K562 (cell line): Measurements from ENCODE around the gene RANBP3. TPM values are rescaled to one million over a fixed set of nuclear protein-coding genes. Genes with fewer than 3 reads are reported as not detected.

Source experiments
- ATAC-seq: fragments of 200-7000 bp; cut with Tn5 transposase; 3 replicates; pipeline ENCODE4 v1.9.1; 2020; ENCODE audit warnings: moderate library complexity
- BruUV-seq: library from RNA; stranded (reverse); fragments of 400-500 nt; replicated peaks from 2 replicates; lab custom pipeline; 2021; lab: Mats Ljungman, UMichigan
- CTCF ChIA-PET: fragments of 300-600 bp; formaldehyde crosslinking; extraction: SDS; loops from one replicate; lab custom pipeline; 2021; ENCODE audit warnings: low intra/inter-chr PET ratio; lab: Yijun Ruan, JAX
- POLR2A ChIA-PET: fragments of 300-600, 350-650 bp; sonication (Branson Sonifier 250); formaldehyde crosslinking; extraction: SDS; loops from one replicate; lab custom pipeline; 2021; ENCODE audit warnings: antibody characterized with exemption, inconsistent platforms; lab: Yijun Ruan, JAX
- DNase-seq, 4 experiments: peaks; one replicate each; pipeline versions ENCODE4 v3.0.0 to v3.0.0-alpha.2; 2011 to 2018; ENCODE audit warnings: low spot score in 3 of 4, mixed read lengths in 3 of 4; ENCODE audit errors: extremely low read depth in 1 of 4
- FAIRE-seq: peaks from 2 replicates; lab custom pipeline; 2011; peaks lifted over from hg19 to GRCh38; lab: Jason Lieb, UNC
- H2AFZ ChIP-seq: 2 replicates; pipeline ENCODE4 v1.6.0; 2011; ENCODE audit warnings: low read depth, low read length, control low read depth, inconsistent platforms
- H3K27ac ChIP-seq: fragments of 200-600 bp; 3 replicates; pipeline ENCODE4 v1.8.0; 2011; ENCODE audit warnings: low read depth, mild to moderate bottlenecking, control low read depth, inconsistent platforms, low read length, moderate library complexity, mixed read lengths; ENCODE audit errors: extremely low read depth
- H3K27me3 ChIP-seq, 2 experiments: fragments of 300-600 bp in 1 of 2; 2 replicates in 1 of 2; 3 replicates in 1 of 2; pipeline versions ENCODE4 v1.6.0 to v1.8.0; 2011; ENCODE audit warnings: inconsistent platforms in 2 of 2, low read length in 2 of 2, mild to moderate bottlenecking in 1 of 2, mixed read lengths in 1 of 2, moderate library complexity in 1 of 2; ENCODE audit not compliant: control insufficient read depth in 2 of 2, insufficient read depth in 2 of 2
- H3K36me3 ChIP-seq: fragments of 300-600 bp; 3 replicates; pipeline ENCODE4 v1.8.0; 2011; ENCODE audit warnings: mild to moderate bottlenecking, low read length, inconsistent platforms; ENCODE audit not compliant: control insufficient read depth, insufficient read depth
- H3K4me1 ChIP-seq, 2 experiments: fragments of 200-600 bp in 1 of 2; replicated peaks in 1 of 2; 2 replicates in 1 of 2; 3 replicates in 1 of 2; pipeline versions ENCODE4 v1.5.1 to v1.8.0; 2011; ENCODE audit warnings: inconsistent platforms in 2 of 2, low read length in 2 of 2, mild to moderate bottlenecking in 1 of 2, mixed read lengths in 1 of 2, moderate library complexity in 1 of 2; ENCODE audit not compliant: control insufficient read depth in 2 of 2, insufficient read depth in 2 of 2
- H3K4me2 ChIP-seq: 2 replicates; pipeline ENCODE4 v1.6.1; 2011; ENCODE audit warnings: low read length, control low read depth, inconsistent platforms, mixed read lengths; ENCODE audit not compliant: insufficient read depth
- H3K4me3 ChIP-seq: fragments of 200-600 bp; sonication (generic), shearing (Covaris generic); 2 replicates; pipeline ENCODE4 v1.5.1; 2016; ENCODE audit warnings: control low read depth, inconsistent platforms
- H3K79me2 ChIP-seq: fragments of 200-600 bp; 3 replicates; pipeline ENCODE4 v1.8.0; 2011; ENCODE audit warnings: low read length, inconsistent platforms; ENCODE audit not compliant: control insufficient read depth, insufficient read depth
- H3K9ac ChIP-seq, 2 experiments: 2 replicates each; pipeline versions ENCODE4 v1.6.0 to v1.6.1; 2011; ENCODE audit warnings: low read depth in 2 of 2, low read length in 2 of 2, control low read depth in 1 of 2, inconsistent platforms in 1 of 2, mild to moderate bottlenecking in 1 of 2, mixed read lengths in 1 of 2; ENCODE audit not compliant: insufficient read depth in 1 of 2
- H3K9me1 ChIP-seq: one replicate; pipeline ENCODE4 v1.6.0; 2011; ENCODE audit warnings: inconsistent platforms, mild to moderate bottlenecking, low read length, moderate library complexity; ENCODE audit not compliant: control insufficient read depth, insufficient read depth
- H3K9me3 ChIP-seq: replicated peaks from 2 replicates; pipeline ENCODE4 v1.5.1; 2011; ENCODE audit warnings: low read depth, low read length, inconsistent platforms; ENCODE audit not compliant: control insufficient read depth, insufficient read depth
- H4K20me1 ChIP-seq: replicated peaks from 2 replicates; pipeline ENCODE4 v1.6.1; 2011; ENCODE audit warnings: low read length, inconsistent platforms, mixed read lengths; ENCODE audit not compliant: control insufficient read depth, insufficient read depth
- BCOR ChIP-seq: fragments of 450-650 bp; IDR thresholded peaks from 2 replicates; pipeline ENCODE4 v1.6.1; 2016
- ILF3 ChIP-seq: fragments of 450-650 bp; IDR thresholded peaks from 2 replicates; pipeline ENCODE4 v1.6.1; 2018; ENCODE audit warnings: antibody characterized with exemption, mild to moderate bottlenecking, moderate library complexity, borderline replicate concordance
- KDM1A ChIP-seq, 2 experiments: fragments of 450-650 bp; IDR thresholded peaks; 2 replicates each; pipeline ENCODE4 v1.6.1; 2016; ENCODE audit warnings: mild to moderate bottlenecking in 2 of 2
- RBM25 ChIP-seq: fragments of 200-400 bp; formaldehyde crosslinking; IDR thresholded peaks from 2 replicates; pipeline ENCODE4 v1.6.1; 2018; ENCODE audit warnings: low read length, low read depth, moderate library complexity; ENCODE audit not compliant: severe bottlenecking
- SIN3B ChIP-seq: fragments of 450-650 bp; IDR thresholded peaks from 2 replicates; pipeline ENCODE4 v1.6.1; 2017; ENCODE audit warnings: low read depth, mild to moderate bottlenecking, moderate library complexity
- SMARCA4 ChIP-seq: fragments of 450-650 bp; IDR thresholded peaks from 2 replicates; pipeline ENCODE4 v1.6.1; 2016
- WGBS: fragments of 100-300 bp; shearing (Covaris generic); methylation state at CpG from one replicate; pipeline ENCODE4 v1.1.6; 2016; ENCODE audit warnings: low coverage, mixed read lengths; ENCODE audit not compliant: insufficient coverage; ENCODE audit errors: missing lambda C conversion rate; 5-methylcytosine and 5-hydroxymethylcytosine counted together
- in situ Hi-C: fragments of 300-500 bp; cut with MboI; formaldehyde crosslinking; loops from 4 replicates; pipeline ENCODE4 v1.15.0; 2018; ENCODE audit warnings: inconsistent platforms, mixed read lengths
- intact Hi-C: fragments of 100-400 bp; cut with micrococcal nuclease; formaldehyde crosslinking; loops from 2 replicates; pipeline ENCODE4 v1.14.2; 2022
- polyA plus RNA-seq, 8 experiments: library from polyadenylated mRNA; depleted of rRNA in 4 of 8; stranded (reverse) in 5 of 8; unstranded in 3 of 8; fragments of >200 nt; fragmentation: Nextera tagmentation in 2 of 8; fragmentation: Illumina TruSeq in 1 of 8; extraction: Ambion mirVana in 2 of 8; extraction: Trizol in 1 of 8; gene quantifications; 2 replicates each; pipeline versions ENCODE4 v1.2.1 to v1.2.3, GENCODE V29; 2011 to 2014; ENCODE audit warnings: inconsistent platforms in 1 of 8, missing spikeins in 1 of 8
- total RNA-seq, 7 experiments: library from RNA; depleted of rRNA in 6 of 7; stranded (reverse); fragments of >200 nt in 6 of 7; fragmentation: Illumina TruSeq in 2 of 7; extraction: Trizol in 2 of 7; gene quantifications; 2 replicates each; pipeline versions ENCODE4 v1.2.1 to v1.2.3, GENCODE V29; 2011 to 2021; ENCODE audit warnings: low replicate concordance in 1 of 7
- TF ChIP-seq, protein P1 (sequence below): sonication (generic); formaldehyde crosslinking; IDR thresholded peaks from 2 replicates; pipeline ENCODE4 v1.8.0; 2023; ENCODE audit warnings: missing genetic modification reagents, mild to moderate bottlenecking, borderline replicate concordance

The RANBP3 gene
- total and polyA plus RNA-seq, 9 of the 15 experiments (the other 6 are each of a cell fraction or from before 2014, with no cell fraction given), result 0.90 to 95.1 (median 63.2) TPM

DNA sequence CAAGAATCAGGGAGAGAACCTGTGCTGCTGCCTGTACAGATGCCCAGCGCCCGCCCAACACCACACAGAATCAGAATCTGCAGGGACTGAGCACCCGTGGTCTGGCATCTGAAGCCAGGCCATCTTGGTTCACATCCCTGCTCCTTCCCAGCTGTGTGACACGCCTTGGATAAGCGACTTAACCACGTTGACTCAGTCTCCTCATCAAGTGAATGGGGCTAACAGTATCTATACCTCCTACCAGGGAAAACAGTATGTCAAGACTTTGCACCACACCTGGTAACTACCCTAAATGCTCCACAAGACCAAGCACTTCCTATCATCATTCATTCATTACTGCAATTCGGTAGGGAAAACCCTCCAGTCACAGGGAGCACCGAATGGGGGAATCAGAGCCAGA, 1.2 kb downstream of the RANBP3 start:
- H3K9me3 ChIP-seq, result no peaks in the 10 kb centered on the region
- WGBS, result 30% methylated on average over 8 of the region's 8 CpGs
- peak overlapping the region; percentile 95 for H3K4me2 ChIP-seq
- ChIA-PET POLR2A (interaction anchor here (0.7 to 2.0 kb wide), 3 partner anchors 8 to 257 kb away, joined by 3 to 4 read pairs (median 3); partner anchors contain the start of genes CATSPERD and LONP1), CTCF (interaction anchor here (0.6 kb wide), 1 partner anchor 9 kb away, joined by 3 read pairs; no protein-coding TSS in a partner anchor)
- no peak for ATAC-seq
- intact Hi-C loops (no loop called here), in situ Hi-C loops (no loop called here)
- BruUV-seq, result TSS peak; percentile 32
- peak overlapping the region; percentile 96 for H3K27ac ChIP-seq
- H3K27me3 ChIP-seq, result no peaks in the 10 kb centered on the region; a peak in 1 of 5 replicates
- H3K4me3 ChIP-seq, result peak overlapping the region; percentile 92
- peaks cover 88% of the 10 kb centered on the region for H3K79me2 ChIP-seq
- no peak for DNase-seq
- H3K4me1 ChIP-seq, result peaks cover 11 to 33% of the 10 kb centered on the region in 2 experiments; a peak in 4 of 5 replicates
- H2AFZ ChIP-seq, result no peak overlapping the region
- H3K9ac ChIP-seq, result peak overlapping the region; percentile 95 to 99
- TF ChIP-seq SMARCA4, result no peak
- TF ChIP-seq RBM25, result peak; percentile 75
- peak; percentile 76 for TF ChIP-seq BCOR
- TF ChIP-seq, protein P1, sequence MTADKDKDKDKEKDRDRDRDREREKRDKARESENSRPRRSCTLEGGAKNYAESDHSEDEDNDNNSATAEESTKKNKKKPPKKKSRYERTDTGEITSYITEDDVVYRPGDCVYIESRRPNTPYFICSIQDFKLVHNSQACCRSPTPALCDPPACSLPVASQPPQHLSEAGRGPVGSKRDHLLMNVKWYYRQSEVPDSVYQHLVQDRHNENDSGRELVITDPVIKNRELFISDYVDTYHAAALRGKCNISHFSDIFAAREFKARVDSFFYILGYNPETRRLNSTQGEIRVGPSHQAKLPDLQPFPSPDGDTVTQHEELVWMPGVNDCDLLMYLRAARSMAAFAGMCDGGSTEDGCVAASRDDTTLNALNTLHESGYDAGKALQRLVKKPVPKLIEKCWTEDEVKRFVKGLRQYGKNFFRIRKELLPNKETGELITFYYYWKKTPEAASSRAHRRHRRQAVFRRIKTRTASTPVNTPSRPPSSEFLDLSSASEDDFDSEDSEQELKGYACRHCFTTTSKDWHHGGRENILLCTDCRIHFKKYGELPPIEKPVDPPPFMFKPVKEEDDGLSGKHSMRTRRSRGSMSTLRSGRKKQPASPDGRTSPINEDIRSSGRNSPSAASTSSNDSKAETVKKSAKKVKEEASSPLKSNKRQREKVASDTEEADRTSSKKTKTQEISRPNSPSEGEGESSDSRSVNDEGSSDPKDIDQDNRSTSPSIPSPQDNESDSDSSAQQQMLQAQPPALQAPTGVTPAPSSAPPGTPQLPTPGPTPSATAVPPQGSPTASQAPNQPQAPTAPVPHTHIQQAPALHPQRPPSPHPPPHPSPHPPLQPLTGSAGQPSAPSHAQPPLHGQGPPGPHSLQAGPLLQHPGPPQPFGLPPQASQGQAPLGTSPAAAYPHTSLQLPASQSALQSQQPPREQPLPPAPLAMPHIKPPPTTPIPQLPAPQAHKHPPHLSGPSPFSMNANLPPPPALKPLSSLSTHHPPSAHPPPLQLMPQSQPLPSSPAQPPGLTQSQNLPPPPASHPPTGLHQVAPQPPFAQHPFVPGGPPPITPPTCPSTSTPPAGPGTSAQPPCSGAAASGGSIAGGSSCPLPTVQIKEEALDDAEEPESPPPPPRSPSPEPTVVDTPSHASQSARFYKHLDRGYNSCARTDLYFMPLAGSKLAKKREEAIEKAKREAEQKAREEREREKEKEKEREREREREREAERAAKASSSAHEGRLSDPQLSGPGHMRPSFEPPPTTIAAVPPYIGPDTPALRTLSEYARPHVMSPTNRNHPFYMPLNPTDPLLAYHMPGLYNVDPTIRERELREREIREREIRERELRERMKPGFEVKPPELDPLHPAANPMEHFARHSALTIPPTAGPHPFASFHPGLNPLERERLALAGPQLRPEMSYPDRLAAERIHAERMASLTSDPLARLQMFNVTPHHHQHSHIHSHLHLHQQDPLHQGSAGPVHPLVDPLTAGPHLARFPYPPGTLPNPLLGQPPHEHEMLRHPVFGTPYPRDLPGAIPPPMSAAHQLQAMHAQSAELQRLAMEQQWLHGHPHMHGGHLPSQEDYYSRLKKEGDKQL, result 0 out of 2 replicates have a peak, but pooled peaks have one; percentile 0
- 0 out of 2 replicates have a peak, but pooled peaks have one; percentile 7 for TF ChIP-seq SIN3B
- TF ChIP-seq ILF3, result no peak
- 0 out of 4 replicates have a peak, but pooled peaks have one; percentile 30 to 35 for TF ChIP-seq KDM1A (IDR thresholded peaks at IDR 0.05)
- peaks cover 9% of the 10 kb centered on the region; the same call in 1 of the 2 replicates for H4K20me1 ChIP-seq
- peaks cover 60% of the 10 kb centered on the region for H3K36me3 ChIP-seq
- peaks cover 7% of the 10 kb centered on the region for H3K9me1 ChIP-seq
- no peak for FAIRE-seq
